ENCODE data around the gene KRTCAP2.
"Not testable (repeated sequence)": the region's sequence is repeated elsewhere in the genome, so short reads cannot be mapped to it uniquely, and the experiment has no call there.

GRCh38 chr1:155212051-155212440, 38.9 kb upstream of the KRTCAP2 start:
- not testable (repeated sequence) for TF ChIP-seq CTCF (conservative IDR thresholded peaks at IDR 0.05); ZFX (IDR thresholded peaks at IDR 0.05)

Data from C4-2B (cell line).